ENCODE data around the gene IPO7.

The IPO7 gene

DNA sequence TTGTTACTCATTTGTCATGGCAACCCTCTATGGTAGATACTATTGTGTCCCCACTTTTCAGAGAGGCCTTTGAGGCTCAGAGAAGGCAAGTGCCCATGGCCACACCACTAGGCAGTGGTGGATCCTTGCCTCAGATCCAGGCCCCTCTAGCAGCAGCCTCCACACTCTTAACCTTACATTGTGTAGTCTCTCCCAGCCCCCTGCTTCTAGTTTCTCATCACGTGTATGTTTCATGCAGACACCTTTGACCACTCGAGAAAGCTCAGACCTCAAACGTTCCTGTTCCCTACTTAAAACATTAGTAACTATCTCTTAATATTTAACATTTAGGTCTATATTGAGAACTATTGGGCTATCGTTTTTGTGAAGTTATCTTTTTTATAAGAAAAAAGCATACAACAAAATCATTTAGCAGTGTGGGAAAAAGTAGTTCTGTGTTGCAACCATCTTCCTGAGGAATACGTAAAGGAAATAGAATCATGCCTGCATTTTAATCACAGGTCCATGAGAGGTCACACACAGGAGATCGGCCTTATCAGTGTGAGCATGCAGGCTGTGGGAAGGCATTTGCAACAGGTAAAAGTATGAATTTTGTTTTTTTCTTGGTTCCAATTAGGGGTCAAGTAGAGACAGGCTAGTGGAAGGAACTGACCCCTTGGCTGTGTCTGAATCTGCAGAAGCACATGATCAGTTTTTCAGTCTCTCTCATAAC, 111.5 kb downstream of the IPO7 start:
- DNase-seq = no peak
